Measurements from ENCODE around the gene RAMACL.

The RAMACL gene

DNA sequence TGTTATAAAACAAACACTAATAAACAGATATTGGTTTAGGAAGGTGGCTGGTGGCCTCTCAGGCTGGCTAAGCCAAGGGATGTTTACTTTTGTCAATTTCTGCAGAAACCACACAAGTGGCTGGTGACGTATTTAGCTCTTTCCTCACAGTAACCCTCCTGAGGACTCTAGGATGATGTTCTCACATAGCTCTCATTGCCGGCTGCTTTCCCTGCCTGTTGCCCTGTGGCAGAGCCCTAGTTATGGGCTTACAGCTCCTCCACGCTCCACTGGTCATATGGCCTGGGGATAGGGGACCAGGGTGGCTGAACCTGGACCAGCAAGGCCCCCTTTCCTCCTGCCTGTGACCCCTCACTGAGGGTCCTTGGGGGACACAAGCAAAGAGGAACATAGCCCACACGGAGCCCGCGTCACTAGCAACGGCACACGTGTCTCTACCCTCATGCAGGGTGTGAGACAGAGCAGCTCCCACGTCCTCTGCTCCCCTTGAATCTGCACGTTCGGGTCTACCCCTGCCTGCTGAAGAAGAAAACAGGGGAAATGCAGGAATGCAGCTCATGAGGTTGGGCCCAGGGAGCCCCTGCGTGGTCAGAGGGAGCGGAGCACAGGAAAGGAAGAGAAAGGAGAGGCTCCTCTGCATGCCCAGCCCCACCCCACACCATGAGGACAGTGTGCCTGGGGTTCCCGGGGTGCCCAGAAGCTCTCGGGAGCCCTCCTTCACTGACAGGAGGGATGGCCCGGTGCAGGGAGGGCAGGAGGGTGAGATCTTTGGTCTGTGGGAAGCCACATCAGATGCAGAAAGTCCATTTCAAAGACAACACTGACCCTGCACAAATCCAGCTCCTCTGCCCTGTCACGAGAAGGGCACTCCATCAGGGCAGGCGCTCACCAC is 13.9 kb downstream of the RAMACL start:
- no peak for DNase-seq

- no peak for DNase-seq
Measured at GRCh38 chr6:166570929-166571713, 15.4 kb downstream of the RAMACL start.

GRCh38 chr6:166569206-166569605 is 17.3 kb downstream of the RAMACL start:
- no peak for DNase-seq

- DNase-seq = no peak
Measured at GRCh38 chr6:166567813-166568212, 18.7 kb downstream of the RAMACL start.

GRCh38 chr6:166567107-166567506 is 19.4 kb downstream of the RAMACL start:
- DNase-seq = no peak

DNA sequence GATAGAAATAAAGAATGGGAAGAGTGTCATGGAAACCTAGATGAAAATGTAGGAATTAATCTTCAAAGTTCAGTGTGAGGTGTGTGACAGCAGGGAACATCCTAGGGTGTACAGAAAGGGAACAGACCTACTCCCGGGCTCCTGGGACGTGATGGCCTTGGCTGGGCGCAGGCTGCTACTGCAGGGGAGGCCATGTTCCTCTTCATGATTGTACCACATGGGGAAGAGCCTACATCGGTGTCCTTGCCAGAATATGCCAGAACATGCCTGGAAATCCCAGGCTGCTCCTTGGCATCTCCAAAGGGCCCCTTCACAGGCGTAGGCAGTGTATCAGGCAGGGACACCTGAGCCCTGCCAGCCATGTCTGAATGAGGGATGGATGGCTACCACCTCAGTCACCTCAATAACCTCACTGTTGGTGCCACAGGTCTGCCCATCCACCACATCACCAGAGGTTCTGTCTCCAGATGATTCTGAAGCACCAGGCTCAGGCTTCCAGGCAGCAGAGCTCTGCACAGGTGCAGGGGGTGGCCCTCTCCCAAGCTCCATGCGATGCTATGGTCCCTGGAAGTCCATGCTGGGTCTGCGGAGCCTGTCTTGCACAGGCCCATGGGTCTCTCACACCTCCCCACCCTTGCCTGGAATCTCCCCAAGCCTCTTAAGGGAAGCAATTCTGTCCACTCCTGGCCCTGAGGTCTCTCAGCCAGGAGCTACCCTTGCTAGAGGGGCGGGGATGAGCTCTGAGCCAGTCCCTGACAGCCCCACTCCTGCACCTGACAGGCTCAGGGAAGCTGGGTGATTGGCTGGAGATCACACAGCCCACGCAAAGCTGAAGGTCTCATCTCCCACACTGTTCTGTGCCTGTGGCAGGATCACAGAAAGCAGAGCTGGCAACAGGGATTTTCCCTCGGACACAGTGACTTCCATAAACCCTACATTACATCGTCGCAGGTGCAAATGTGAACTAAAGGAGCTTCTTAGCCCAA is 20.2 kb downstream of the RAMACL start:
- no peak for DNase-seq

- no peak for DNase-seq
Measured at GRCh38 chr6:166565084-166565967, 21.2 kb downstream of the RAMACL start.

DNA sequence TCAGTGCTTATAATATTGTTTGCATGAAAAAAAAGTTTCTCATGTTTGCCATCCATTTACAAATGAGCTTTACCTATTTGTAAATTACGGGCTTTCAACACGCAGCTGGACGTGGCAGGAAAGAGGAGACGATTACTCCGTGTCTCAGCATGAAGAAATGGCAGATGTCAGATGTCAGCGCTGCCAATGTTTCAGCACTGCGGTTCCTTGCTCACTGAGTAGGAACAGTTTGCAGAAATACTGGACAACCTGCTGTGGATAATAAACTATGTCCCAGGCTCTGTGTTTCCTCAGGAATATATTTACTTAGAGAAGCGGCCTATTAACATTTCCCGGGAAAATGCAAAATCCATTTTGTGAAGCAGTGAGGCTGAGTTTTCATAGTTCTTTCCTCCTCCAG is 22.7 kb downstream of the RAMACL start:
- DNase-seq = peak; percentile 77

GRCh38 chr6:166563200-166563599 is 23.3 kb downstream of the RAMACL start:
- peak; percentile 62 for DNase-seq

DNA sequence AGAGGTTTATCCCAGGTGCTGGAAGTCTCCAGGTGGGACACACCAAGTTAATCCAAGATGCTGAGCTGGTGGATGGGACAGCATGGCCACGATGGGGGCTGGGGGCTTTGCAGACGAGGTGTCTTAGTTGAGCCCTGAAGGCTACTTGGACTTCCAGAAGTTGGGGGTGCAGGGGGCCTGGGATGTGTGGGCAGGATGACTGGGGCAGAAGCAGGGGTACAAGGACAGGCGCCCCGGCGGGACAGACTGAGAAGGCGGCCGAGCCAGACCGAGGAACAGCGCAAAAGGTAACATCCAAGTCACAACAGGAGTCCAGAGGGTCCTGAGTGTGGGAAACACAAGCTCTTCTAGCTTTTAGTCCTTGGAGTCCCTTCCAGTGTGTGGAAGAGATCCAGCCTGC is 23.8 kb downstream of the RAMACL start:
- DNase-seq = no peak

GRCh38 chr6:166561771-166562359 is 24.6 kb downstream of the RAMACL start:
- no peak for DNase-seq

- DNase-seq = no peak
Measured at GRCh38 chr6:166560222-166560621, 26.3 kb downstream of the RAMACL start.

DNA sequence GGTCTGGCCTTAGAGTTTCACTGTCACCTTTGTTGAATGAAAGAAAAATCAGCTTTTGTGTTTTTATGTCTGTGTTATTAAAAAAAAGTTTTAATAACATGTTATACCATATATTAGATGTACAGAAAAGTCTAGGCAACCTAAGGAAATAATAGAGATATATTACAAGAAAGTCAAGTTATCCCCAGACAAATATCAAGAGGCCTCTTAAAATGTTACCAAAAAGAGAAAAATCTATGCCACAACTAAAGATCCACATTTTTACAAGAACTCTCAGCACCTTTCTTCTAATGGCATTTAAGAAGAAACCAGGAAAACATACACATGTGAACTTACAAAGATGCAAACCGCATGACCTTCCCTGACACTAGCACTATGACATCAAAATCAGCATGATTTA is 26.8 kb downstream of the RAMACL start:
- no peak for DNase-seq

GRCh38 chr6:166559211-166559610 is 27.3 kb downstream of the RAMACL start:
- DNase-seq = no peak

GRCh38 chr6:166558156-166559005 is 28.1 kb downstream of the RAMACL start:
- no peak for DNase-seq

DNA sequence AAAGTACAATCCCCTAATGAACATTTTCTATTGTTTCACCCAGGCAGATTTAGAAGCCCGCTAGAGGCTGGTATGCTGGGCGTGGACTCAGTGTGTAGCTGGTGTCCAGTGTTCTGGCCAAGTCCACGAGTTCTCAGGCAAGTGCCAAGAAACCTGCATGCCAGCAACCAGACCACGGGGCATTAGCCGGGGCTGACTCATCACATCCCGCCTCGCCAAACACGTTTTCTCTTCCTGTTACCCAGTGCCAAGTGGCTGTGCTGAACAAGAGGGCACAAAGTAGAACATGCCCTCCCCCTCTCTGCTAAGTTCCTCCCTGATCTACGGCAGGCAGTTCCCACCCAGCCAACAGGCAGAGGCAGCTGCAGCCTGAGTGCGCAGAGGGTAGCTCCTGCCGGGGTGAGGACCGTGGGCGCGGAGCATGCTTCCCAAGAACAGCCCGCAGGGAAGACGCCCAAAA is 29.6 kb downstream of the RAMACL start:
- DNase-seq = no peak

GRCh38 chr6:166556336-166556735 is 30.1 kb downstream of the RAMACL start:
- DNase-seq = no peak

GRCh38 chr6:166555086-166555485 is 31.4 kb downstream of the RAMACL start:
- no peak for DNase-seq

- no peak for DNase-seq
Measured at GRCh38 chr6:166554316-166554715, 32.2 kb downstream of the RAMACL start.

- DNase-seq = no peak
Measured at GRCh38 chr6:166553563-166554271, 32.8 kb downstream of the RAMACL start.
